HEK293 (cell line): Measurements from ENCODE around the gene TEAD2.

Experiments used
- EGR2 ChIP-seq: fragments of 450-650 bp; formaldehyde crosslinking; IDR thresholded peaks from 2 replicates; pipeline ENCODE4 v1.5.1; 2016; ENCODE audit warnings: low read depth, missing biosample characterization, missing genetic modification characterization
- FEZF1 ChIP-seq: fragments of 450-650 bp; formaldehyde crosslinking; IDR thresholded peaks from 2 replicates; pipeline ENCODE4 v1.5.1; 2016; ENCODE audit warnings: missing biosample characterization, missing genetic modification characterization
- GLIS1 ChIP-seq: fragments of 450-650 bp; formaldehyde crosslinking; IDR thresholded peaks from 2 replicates; pipeline ENCODE4 v1.5.1; 2016; ENCODE audit warnings: missing biosample characterization, missing genetic modification characterization
- HIC1 ChIP-seq: fragments of 450-650 bp; formaldehyde crosslinking; IDR thresholded peaks from 2 replicates; pipeline ENCODE4 v1.5.1; 2016; ENCODE audit warnings: missing biosample characterization, missing genetic modification characterization
- IKZF3 ChIP-seq: fragments of 450-650 bp; IDR thresholded peaks from 2 replicates; pipeline ENCODE4 v1.5.0; 2018; ENCODE audit warnings: missing biosample characterization, mild to moderate bottlenecking, missing genetic modification characterization, moderate library complexity
- OSR2 ChIP-seq: fragments of 450-650 bp; formaldehyde crosslinking; IDR thresholded peaks from 2 replicates; pipeline ENCODE4 v1.5.1; 2016; ENCODE audit warnings: missing biosample characterization, missing genetic modification characterization
- OVOL3 ChIP-seq: fragments of 450-650 bp; formaldehyde crosslinking; IDR thresholded peaks from 2 replicates; pipeline ENCODE4 v1.5.1; 2016; ENCODE audit warnings: missing biosample characterization, missing genetic modification characterization
- PATZ1 ChIP-seq: fragments of 450-650 bp; formaldehyde crosslinking; IDR thresholded peaks from 2 replicates; pipeline ENCODE4 v1.5.1; 2016; ENCODE audit warnings: missing biosample characterization, missing genetic modification characterization
- PBX3 ChIP-seq: sonication (generic); formaldehyde crosslinking; IDR thresholded peaks from 2 replicates; pipeline ENCODE4 v1.8.1; 2022; ENCODE audit warnings: mild to moderate bottlenecking, moderate library complexity, missing genetic modification reagents
- SETDB1 ChIP-seq: IDR thresholded peaks from one replicate; pipeline ENCODE4 v1.6.1; 2017; ENCODE audit warnings: mild to moderate bottlenecking, low read length, moderate library complexity, mixed read lengths; ENCODE audit not compliant: insufficient read length
- WT1 ChIP-seq: fragments of 450-650 bp; formaldehyde crosslinking; IDR thresholded peaks from 2 replicates; pipeline ENCODE4 v1.5.1; 2016; ENCODE audit warnings: missing biosample characterization, missing genetic modification characterization
- ZEB2 ChIP-seq: fragments of 450-650 bp; formaldehyde crosslinking; IDR thresholded peaks from 2 replicates; pipeline ENCODE4 v1.5.1; 2016; ENCODE audit warnings: missing biosample characterization, missing genetic modification characterization
- ZFHX2 ChIP-seq: fragments of 450-650 bp; formaldehyde crosslinking; conservative IDR thresholded peaks from 2 replicates; pipeline ENCODE4 v1.5.1; 2016; ENCODE audit warnings: missing biosample characterization, missing genetic modification characterization
- ZFP41 ChIP-seq: fragments of 450-650 bp; formaldehyde crosslinking; IDR thresholded peaks from 2 replicates; pipeline ENCODE4 v1.5.1; 2016; ENCODE audit warnings: missing biosample characterization, missing genetic modification characterization, borderline replicate concordance
- ZNF146 ChIP-seq: fragments of 450-650 bp; formaldehyde crosslinking; IDR thresholded peaks from 2 replicates; pipeline ENCODE4 v1.5.1; 2016; ENCODE audit warnings: missing biosample characterization, missing genetic modification characterization
- ZNF335 ChIP-seq: fragments of 450-650 bp; formaldehyde crosslinking; conservative IDR thresholded peaks from 2 replicates; pipeline ENCODE4 v1.5.1; 2016; ENCODE audit warnings: missing biosample characterization, missing genetic modification characterization
- ZNF366 ChIP-seq: fragments of 450-650 bp; formaldehyde crosslinking; conservative IDR thresholded peaks from 2 replicates; pipeline ENCODE4 v1.5.1; 2016; ENCODE audit warnings: missing biosample characterization, missing genetic modification characterization
- ZNF398 ChIP-seq: fragments of 450-650 bp; formaldehyde crosslinking; IDR thresholded peaks from 2 replicates; pipeline ENCODE4 v1.5.1; 2017; ENCODE audit warnings: missing biosample characterization, missing genetic modification characterization
- ZNF561 ChIP-seq: fragments of 450-650 bp; IDR thresholded peaks from 2 replicates; pipeline ENCODE4 v1.5.1; 2018; ENCODE audit warnings: missing biosample characterization, missing genetic modification characterization, borderline replicate concordance
- ZNF776 ChIP-seq: fragments of 450-650 bp; formaldehyde crosslinking; IDR thresholded peaks from 2 replicates; pipeline ENCODE4 v1.5.0; 2017; ENCODE audit warnings: missing biosample characterization, missing genetic modification characterization, borderline replicate concordance
- ZNF843 ChIP-seq: fragments of 450-650 bp; formaldehyde crosslinking; IDR thresholded peaks from 2 replicates; pipeline ENCODE4 v1.5.1; 2016; ENCODE audit warnings: missing biosample characterization, missing genetic modification characterization
- ZXDB ChIP-seq: fragments of 450-650 bp; formaldehyde crosslinking; IDR thresholded peaks from 2 replicates; pipeline ENCODE4 v1.5.1; 2016; ENCODE audit warnings: missing biosample characterization, missing genetic modification characterization
- TF ChIP-seq, protein P1 (sequence below): fragments of 450-650 bp; formaldehyde crosslinking; IDR thresholded peaks from 2 replicates; pipeline ENCODE4 v1.5.1; 2016; ENCODE audit warnings: missing biosample characterization, missing genetic modification characterization
- TF ChIP-seq, protein P2 (sequence below): fragments of 450-650 bp; formaldehyde crosslinking; IDR thresholded peaks from 2 replicates; pipeline ENCODE4 v1.5.1; 2016; ENCODE audit warnings: missing biosample characterization, missing genetic modification characterization
- TF ChIP-seq, protein P3 (sequence below): fragments of 450-650 bp; formaldehyde crosslinking; conservative IDR thresholded peaks from 2 replicates; pipeline ENCODE4 v1.5.1; 2016; ENCODE audit warnings: low read depth, missing biosample characterization, missing genetic modification characterization

TEAD2 gene

GRCh38 chr19:49403404-49404187 is 41.4 kb upstream of the TEAD2 start (continued):
- peak; percentile 72; the same call in 1 of the 2 replicates for TF ChIP-seq HIC1 (tag by site-specific recombination)
- TF ChIP-seq ZNF398 = peak; percentile 99
- peak; percentile 70 for TF ChIP-seq SETDB1
- TF ChIP-seq ZXDB (tag by site-specific recombination) = peak; percentile 65
- no peak for TF ChIP-seq ZNF146 (tag by site-specific recombination)
- TF ChIP-seq OVOL3 (tag by site-specific recombination) = no peak
- no peak for TF ChIP-seq ZFP41 (tag by site-specific recombination)
- no peak for TF ChIP-seq ZNF776 (tag by site-specific recombination)
- TF ChIP-seq, protein P1, sequence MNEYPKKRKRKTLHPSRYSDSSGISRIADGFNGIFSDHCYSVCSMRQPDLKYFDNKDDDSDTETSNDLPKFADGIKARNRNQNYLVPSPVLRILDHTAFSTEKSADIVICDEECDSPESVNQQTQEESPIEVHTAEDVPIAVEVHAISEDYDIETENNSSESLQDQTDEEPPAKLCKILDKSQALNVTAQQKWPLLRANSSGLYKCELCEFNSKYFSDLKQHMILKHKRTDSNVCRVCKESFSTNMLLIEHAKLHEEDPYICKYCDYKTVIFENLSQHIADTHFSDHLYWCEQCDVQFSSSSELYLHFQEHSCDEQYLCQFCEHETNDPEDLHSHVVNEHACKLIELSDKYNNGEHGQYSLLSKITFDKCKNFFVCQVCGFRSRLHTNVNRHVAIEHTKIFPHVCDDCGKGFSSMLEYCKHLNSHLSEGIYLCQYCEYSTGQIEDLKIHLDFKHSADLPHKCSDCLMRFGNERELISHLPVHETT (tag by site-specific recombination) = no peak
- TF ChIP-seq ZNF561 (tag by site-specific recombination) = peak; percentile 79; the same call in 1 of the 2 replicates
- peak; percentile 74 for TF ChIP-seq ZNF366 (tag by site-specific recombination)
- peak; percentile 33; the same call in 1 of the 2 replicates for TF ChIP-seq ZEB2 (tag by site-specific recombination)
- peak; percentile 61 for TF ChIP-seq ZNF335 (tag by site-specific recombination)
- TF ChIP-seq EGR2 (tag by site-specific recombination) = peak; percentile 55
- peak; percentile 32 for TF ChIP-seq FEZF1 (tag by site-specific recombination)
- TF ChIP-seq ZNF843 = peak; percentile 58; the same call in 1 of the 2 replicates
- TF ChIP-seq GLIS1 (tag by site-specific recombination) = peak; percentile 60
- peak; percentile 55 for TF ChIP-seq ZFHX2 (tag by site-specific recombination)
- 0 out of 2 replicates have a peak, but pooled peaks have one; percentile 51 for TF ChIP-seq PBX3 (CRISPR knock-in tag)
- TF ChIP-seq, protein P2, sequence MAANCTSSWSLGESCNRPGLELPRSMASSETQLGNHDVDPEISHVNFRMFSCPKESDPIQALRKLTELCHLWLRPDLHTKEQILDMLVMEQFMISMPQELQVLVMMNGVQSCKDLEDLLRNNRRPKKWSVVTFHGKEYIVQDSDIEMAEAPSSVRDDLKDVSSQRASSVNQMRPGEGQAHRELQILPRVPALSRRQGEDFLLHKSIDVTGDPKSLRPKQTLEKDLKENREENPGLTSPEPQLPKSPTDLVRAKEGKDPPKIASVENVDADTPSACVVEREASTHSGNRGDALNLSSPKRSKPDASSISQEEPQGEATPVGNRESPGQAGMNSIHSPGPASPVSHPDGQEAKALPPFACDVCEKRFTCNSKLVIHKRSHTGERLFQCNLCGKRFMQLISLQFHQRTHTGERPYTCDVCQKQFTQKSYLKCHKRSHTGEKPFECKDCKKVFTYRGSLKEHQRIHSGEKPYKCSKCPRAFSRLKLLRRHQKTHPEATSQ = no peak
- peak; percentile 95 for TF ChIP-seq OSR2 (tag by site-specific recombination)
- TF ChIP-seq, protein P3, sequence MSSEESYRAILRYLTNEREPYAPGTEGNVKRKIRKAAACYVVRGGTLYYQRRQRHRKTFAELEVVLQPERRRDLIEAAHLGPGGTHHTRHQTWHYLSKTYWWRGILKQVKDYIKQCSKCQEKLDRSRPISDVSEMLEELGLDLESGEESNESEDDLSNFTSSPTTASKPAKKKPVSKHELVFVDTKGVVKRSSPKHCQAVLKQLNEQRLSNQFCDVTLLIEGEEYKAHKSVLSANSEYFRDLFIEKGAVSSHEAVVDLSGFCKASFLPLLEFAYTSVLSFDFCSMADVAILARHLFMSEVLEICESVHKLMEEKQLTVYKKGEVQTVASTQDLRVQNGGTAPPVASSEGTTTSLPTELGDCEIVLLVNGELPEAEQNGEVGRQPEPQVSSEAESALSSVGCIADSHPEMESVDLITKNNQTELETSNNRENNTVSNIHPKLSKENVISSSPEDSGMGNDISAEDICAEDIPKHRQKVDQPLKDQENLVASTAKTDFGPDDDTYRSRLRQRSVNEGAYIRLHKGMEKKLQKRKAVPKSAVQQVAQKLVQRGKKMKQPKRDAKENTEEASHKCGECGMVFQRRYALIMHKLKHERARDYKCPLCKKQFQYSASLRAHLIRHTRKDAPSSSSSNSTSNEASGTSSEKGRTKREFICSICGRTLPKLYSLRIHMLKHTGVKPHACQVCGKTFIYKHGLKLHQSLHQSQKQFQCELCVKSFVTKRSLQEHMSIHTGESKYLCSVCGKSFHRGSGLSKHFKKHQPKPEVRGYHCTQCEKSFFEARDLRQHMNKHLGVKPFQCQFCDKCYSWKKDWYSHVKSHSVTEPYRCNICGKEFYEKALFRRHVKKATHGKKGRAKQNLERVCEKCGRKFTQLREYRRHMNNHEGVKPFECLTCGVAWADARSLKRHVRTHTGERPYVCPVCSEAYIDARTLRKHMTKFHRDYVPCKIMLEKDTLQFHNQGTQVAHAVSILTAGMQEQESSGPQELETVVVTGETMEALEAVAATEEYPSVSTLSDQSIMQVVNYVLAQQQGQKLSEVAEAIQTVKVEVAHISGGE (tag by site-specific recombination) = peak; percentile 71
- TF ChIP-seq PATZ1 (tag by site-specific recombination) = peak; percentile 85
- TF ChIP-seq IKZF3 (tag by site-specific recombination) = peak; percentile 91
- peak; percentile 55; the same call in 1 of the 2 replicates for TF ChIP-seq WT1 (tag by site-specific recombination)
